ENCODE results near the gene DUSP11.
A peak's percentile ranks its signal among the peaks of the same experiment; 100 is the strongest.
"Not testable (repeated sequence)": the region's sequence is repeated elsewhere in the genome, so short reads cannot be mapped to it uniquely, and the experiment has no call there.

The DUSP11 gene

GRCh38 chr2:73717695-73718094, 62.2 kb downstream of the DUSP11 start:
- not testable (repeated sequence) for DNase-seq (ENCODE audit: low spot score)

DNA sequence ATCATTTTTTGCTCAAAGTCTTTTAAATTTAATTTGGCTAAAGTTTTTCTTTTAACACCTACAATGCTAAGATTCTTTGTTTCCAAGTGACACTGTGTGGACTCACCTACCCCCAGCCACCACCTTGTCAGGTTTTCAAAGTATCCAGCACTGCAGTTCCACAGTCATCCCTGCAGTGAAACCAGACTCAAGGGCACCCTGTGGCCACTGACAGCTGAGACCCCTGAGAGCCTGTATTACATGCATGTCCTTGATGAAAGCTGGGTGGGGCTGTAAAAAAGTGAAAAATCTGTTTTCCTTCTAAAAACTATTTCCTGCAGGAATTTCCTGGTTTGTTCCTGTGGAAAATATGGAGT, 62.7 kb downstream of the DUSP11 start:
- DNase-seq (ENCODE audit: low spot score): no peak

GRCh38 chr2:73716543-73717250, 63.2 kb downstream of the DUSP11 start:
- peak; percentile 33 for DNase-seq (ENCODE audit: low spot score)

- DNase-seq (ENCODE audit: low spot score): no peak
Measured at GRCh38 chr2:73714091-73714490, 65.8 kb downstream of the DUSP11 start.

Data from SK-N-DZ (cell line).